ENCODE measurements around the gene RGS13. TPM values are rescaled to one million over a fixed set of nuclear protein-coding genes. Genes with fewer than 3 reads are reported as not detected.

RGS13 gene
- total and polyA plus RNA-seq, 12 donors: 0.12 to 0.15 (median 0.13) TPM; not detected in 9

DNA sequence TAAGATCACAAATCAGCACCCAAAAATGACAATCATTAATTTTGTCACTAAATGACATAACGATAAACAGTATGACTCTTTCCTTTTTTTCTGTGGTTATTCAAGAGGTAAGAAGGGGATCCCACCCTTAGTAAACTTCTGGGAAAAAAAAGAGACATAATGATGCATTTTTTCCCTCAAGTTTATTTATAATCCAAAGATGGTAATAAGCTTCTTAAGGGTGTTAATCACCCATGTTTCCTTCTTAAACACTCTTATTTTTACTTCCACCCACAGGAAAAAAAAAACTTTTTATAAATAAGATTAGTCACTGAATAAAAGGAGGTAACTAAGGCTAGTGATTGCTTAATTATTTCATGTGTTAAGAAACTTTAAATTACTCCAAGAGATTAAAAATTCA, 35.7 kb upstream of the RGS13 start:
- ATAC-seq: no peak
- Histone ChIP-seq H3K4me3 (no peak overlapping the region), H3K9me3 (no peaks in the 10 kb centered on the region), H3K27ac (no peak overlapping the region), H3K36me3 (no peaks in the 10 kb centered on the region), H3K4me1 (peaks cover 0 to 19% (median 0%) of the 10 kb centered on the region in 9 donors), H3K27me3 (no peaks in the 10 kb centered on the region)
- intact Hi-C loops (cut with DNase I): loop anchor here in 3 of 10 donors (10.0 kb wide), 3 partner anchors 125 to 435 kb away; no protein-coding TSS in a partner anchor
- no peak for DNase-seq
- TF ChIP-seq, protein P1, sequence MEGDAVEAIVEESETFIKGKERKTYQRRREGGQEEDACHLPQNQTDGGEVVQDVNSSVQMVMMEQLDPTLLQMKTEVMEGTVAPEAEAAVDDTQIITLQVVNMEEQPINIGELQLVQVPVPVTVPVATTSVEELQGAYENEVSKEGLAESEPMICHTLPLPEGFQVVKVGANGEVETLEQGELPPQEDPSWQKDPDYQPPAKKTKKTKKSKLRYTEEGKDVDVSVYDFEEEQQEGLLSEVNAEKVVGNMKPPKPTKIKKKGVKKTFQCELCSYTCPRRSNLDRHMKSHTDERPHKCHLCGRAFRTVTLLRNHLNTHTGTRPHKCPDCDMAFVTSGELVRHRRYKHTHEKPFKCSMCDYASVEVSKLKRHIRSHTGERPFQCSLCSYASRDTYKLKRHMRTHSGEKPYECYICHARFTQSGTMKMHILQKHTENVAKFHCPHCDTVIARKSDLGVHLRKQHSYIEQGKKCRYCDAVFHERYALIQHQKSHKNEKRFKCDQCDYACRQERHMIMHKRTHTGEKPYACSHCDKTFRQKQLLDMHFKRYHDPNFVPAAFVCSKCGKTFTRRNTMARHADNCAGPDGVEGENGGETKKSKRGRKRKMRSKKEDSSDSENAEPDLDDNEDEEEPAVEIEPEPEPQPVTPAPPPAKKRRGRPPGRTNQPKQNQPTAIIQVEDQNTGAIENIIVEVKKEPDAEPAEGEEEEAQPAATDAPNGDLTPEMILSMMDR (IDR thresholded peaks at IDR 0.05): no peak
- 80 to 93% methylated on average over 1 of the region's 1 CpG for WGBS, 2 donors

DNA sequence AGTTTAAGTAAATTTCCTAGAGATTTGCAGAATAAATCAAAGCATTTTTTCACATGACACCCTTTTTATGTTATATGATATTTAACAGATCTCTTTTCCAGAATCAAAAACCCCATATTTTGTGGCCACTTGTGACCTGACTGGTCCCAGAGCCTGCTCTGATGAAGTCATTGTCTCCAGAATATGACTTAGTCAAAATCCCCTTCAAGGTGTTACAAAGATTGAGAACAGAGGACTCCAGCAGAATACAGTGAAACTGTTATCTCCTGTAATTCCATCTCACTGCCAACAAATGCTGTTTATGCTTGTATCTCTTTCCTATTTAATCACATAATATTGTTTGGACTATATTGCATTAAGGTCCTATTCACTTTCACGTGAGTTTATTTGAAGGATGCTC, 34.8 kb upstream of the RGS13 start:
- no peaks in the 10 kb centered on the region for H3K36me3 ChIP-seq
- no peak overlapping the region for H3K27ac ChIP-seq
- ATAC-seq (no peak), DNase-seq (no peak)
- H3K27me3 ChIP-seq: no peaks in the 10 kb centered on the region
- intact Hi-C loops (cut with DNase I): loop anchor here in 3 of 10 donors (10.0 kb wide), 3 partner anchors 126 to 434 kb away; no protein-coding TSS in a partner anchor
- no peaks in the 10 kb centered on the region for H3K9me3 ChIP-seq
- H3K4me3 ChIP-seq: no peak overlapping the region
- peaks cover 0 to 21% (median 0%) of the 10 kb centered on the region in 9 donors for H3K4me1 ChIP-seq
- TF ChIP-seq, protein P1 (IDR thresholded peaks at IDR 0.05): no peak
- 66 to 72% methylated on average over 1 of the region's 1 CpG for WGBS, 2 donors

DNA sequence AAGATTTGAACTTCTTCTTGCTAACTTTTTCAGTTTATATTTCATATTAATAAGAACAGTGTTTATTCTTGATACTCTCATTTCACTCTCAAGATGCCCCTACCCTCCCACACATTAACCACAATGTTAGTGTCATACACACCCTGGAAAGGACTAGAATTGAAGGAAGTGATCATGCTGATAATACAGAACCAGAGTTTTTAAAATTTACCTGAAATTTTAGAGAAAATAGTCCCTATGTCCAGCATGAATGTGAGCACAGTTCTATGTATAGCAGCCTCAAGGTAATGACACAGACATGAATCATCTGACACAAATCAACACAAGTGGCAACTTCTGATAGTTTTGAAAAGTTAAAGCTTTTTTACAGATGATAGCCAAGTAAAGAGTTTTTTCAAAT, 34.4 kb upstream of the RGS13 start:
- no peak for ATAC-seq
- peaks cover 0 to 21% (median 0%) of the 10 kb centered on the region in 9 donors for H3K4me1 ChIP-seq
- H3K27ac ChIP-seq: no peak overlapping the region
- H3K36me3 ChIP-seq: no peaks in the 10 kb centered on the region
- DNase-seq: no peak
- intact Hi-C loops (cut with DNase I): loop anchor here in 3 of 10 donors (10.0 kb wide), 3 partner anchors 127 to 433 kb away; no protein-coding TSS in a partner anchor
- H3K27me3 ChIP-seq: no peaks in the 10 kb centered on the region
- TF ChIP-seq, protein P1 (IDR thresholded peaks at IDR 0.05): no peak
- no peak overlapping the region for H3K4me3 ChIP-seq
- no peaks in the 10 kb centered on the region for H3K9me3 ChIP-seq

DNA sequence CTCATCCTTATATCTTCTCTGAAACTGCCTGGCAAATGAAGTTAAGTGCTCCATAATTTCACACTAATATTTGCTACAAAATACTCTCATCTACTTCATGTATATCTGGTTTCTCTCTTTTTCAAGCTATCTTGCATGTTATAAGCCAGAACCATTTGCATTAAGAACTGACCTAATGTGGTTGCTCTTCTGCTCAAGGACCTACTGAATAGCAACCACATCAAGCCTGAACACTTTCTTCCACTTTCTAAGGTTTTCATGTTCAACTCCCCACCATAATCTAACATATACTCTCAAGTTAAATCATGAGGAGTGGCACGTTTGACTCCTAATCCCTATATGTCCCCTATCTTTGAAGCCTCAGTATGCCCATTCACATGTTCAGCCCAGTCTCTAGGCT, 33.2 kb upstream of the RGS13 start:
- Histone ChIP-seq H3K36me3 (no peaks in the 10 kb centered on the region), H3K9me3 (no peaks in the 10 kb centered on the region), H3K27ac (no peak overlapping the region), H3K4me1 (peaks cover 0 to 21% (median 0%) of the 10 kb centered on the region in 9 donors), H3K4me3 (no peak overlapping the region), H3K27me3 (no peaks in the 10 kb centered on the region)
- intact Hi-C loops (cut with DNase I): loop anchor here in 3 of 10 donors (10.0 kb wide), 3 partner anchors 128 to 432 kb away; no protein-coding TSS in a partner anchor
- DNase-seq (no peak), ATAC-seq (no peak)
- WGBS, 2 donors: 76 to 84% methylated on average over 1 of the region's 1 CpG
- TF ChIP-seq, protein P1 (IDR thresholded peaks at IDR 0.05): no peak

Data from heart right ventricle (tissue), 16 donors.